Muscle layer of duodenum (tissue), 2 donors: ENCODE results near the gene CFAP45.

ENCODE experiments used
- H3K27ac ChIP-seq: one replicate; pipeline ENCODE4 v1.7.0; 2013; ENCODE audit warnings: mild to moderate bottlenecking, low read length
- H3K27me3 ChIP-seq: one replicate; pipeline ENCODE4 v1.7.0; 2013; ENCODE audit warnings: low read depth, mild to moderate bottlenecking, control low read depth, low read length
- H3K36me3 ChIP-seq, 2 donors: one replicate each; pipeline ENCODE4 v1.7.0; 2013; ENCODE audit warnings: low read length in 2 of 2, control low read depth in 1 of 2, mild to moderate bottlenecking in 1 of 2; ENCODE audit not compliant: insufficient read depth in 2 of 2, control insufficient read depth in 1 of 2
- H3K4me1 ChIP-seq, 2 donors: one replicate each; pipeline ENCODE4 v1.7.0; 2013; ENCODE audit warnings: low read length in 2 of 2, mild to moderate bottlenecking in 2 of 2, control low read depth in 1 of 2, moderate library complexity in 1 of 2; ENCODE audit not compliant: insufficient read depth in 2 of 2, control insufficient read depth in 1 of 2
- H3K4me3 ChIP-seq, 2 donors: one replicate each; pipeline ENCODE4 v1.7.0; 2013; ENCODE audit warnings: low read length in 2 of 2, low read depth in 1 of 2, mild to moderate bottlenecking in 1 of 2
- H3K9me3 ChIP-seq, 2 donors: one replicate each; pipeline ENCODE4 v1.7.0; 2013; ENCODE audit warnings: low read length in 2 of 2, control low read depth in 1 of 2, mild to moderate bottlenecking in 1 of 2; ENCODE audit not compliant: control insufficient read depth in 1 of 2
- donor health status: healthy.

CFAP45 gene

GRCh38 chr1:159900086-159900680, at the start of gene CFAP45:
CFAP45 (minus strand) TSS chr1:159900165; CDS start chr1:159900098, 67 bp downstream.
- H3K27ac ChIP-seq: no peak within 1 kb of the TSS
- H3K36me3 ChIP-seq: no peaks in the 10 kb centered on the region
- H3K9me3 ChIP-seq: peaks cover 0 to 4% of the 10 kb centered on the region in 2 donors
- no peaks in the 10 kb centered on the region for H3K27me3 ChIP-seq
- peak within 1 kb of the TSS in 1 of 2 donors; percentile 32 for H3K4me3 ChIP-seq
- H3K4me1 ChIP-seq: peaks cover 10 to 15% of the 10 kb centered on the region in 2 donors

GRCh38 chr1:159949123-159949522, 49.2 kb upstream of the CFAP45 start:
- H3K36me3 ChIP-seq: no peaks in the 10 kb centered on the region
- H3K4me1 ChIP-seq: peaks cover 0 to 14% of the 10 kb centered on the region in 2 donors
- H3K4me3 ChIP-seq: no peak overlapping the region
- peaks cover 2% of the 10 kb centered on the region for H3K27me3 ChIP-seq
- no peak overlapping the region for H3K27ac ChIP-seq
- H3K9me3 ChIP-seq: no peaks in the 10 kb centered on the region

GRCh38 chr1:159947942-159948341, 48.0 kb upstream of the CFAP45 start:
- Histone ChIP-seq H3K27me3 (peaks cover 5% of the 10 kb centered on the region), H3K4me1 (peaks cover 0 to 14% of the 10 kb centered on the region in 2 donors), H3K9me3 (no peaks in the 10 kb centered on the region), H3K27ac (no peak overlapping the region), H3K36me3 (no peaks in the 10 kb centered on the region), H3K4me3 (no peak overlapping the region)

GRCh38 chr1:159946242-159947187, 46.5 kb upstream of the CFAP45 start:
- Histone ChIP-seq H3K27me3 (peaks cover 5% of the 10 kb centered on the region), H3K4me3 (peak overlapping the region in 1 of 2 donors; percentile 70), H3K9me3 (no peaks in the 10 kb centered on the region), H3K4me1 (peaks cover 0 to 14% of the 10 kb centered on the region in 2 donors), H3K27ac (no peak overlapping the region), H3K36me3 (no peaks in the 10 kb centered on the region)

- Histone ChIP-seq H3K36me3 (no peaks in the 10 kb centered on the region), H3K4me1 (peaks cover 0 to 14% of the 10 kb centered on the region in 2 donors), H3K9me3 (no peaks in the 10 kb centered on the region), H3K27ac (no peak within 1 kb of the TSS), H3K4me3 (peak within 1 kb of the TSS; percentile 43 to 70), H3K27me3 (peaks cover 5% of the 10 kb centered on the region)
These were observed 45.7 kb upstream of the CFAP45 start, which contains the start of gene IGSF9 for GRCh38 chr1:159945483-159946241. IGSF9 (minus strand) TSS chr1:159945613; CDS start chr1:159943454, 2,159 bp downstream.

- no peaks in the 10 kb centered on the region for H3K9me3 ChIP-seq
- H3K27ac ChIP-seq: no peak overlapping the region
- peak overlapping the region; percentile 43 to 70 for H3K4me3 ChIP-seq
- H3K36me3 ChIP-seq: no peaks in the 10 kb centered on the region
- H3K27me3 ChIP-seq: peaks cover 5% of the 10 kb centered on the region
- H3K4me1 ChIP-seq: peaks cover 0 to 14% of the 10 kb centered on the region in 2 donors
These were observed 44.9 kb upstream of the CFAP45 start for GRCh38 chr1:159944623-159945455.

- H3K36me3 ChIP-seq: no peaks in the 10 kb centered on the region
- H3K4me1 ChIP-seq: peaks cover 0 to 14% of the 10 kb centered on the region in 2 donors
- H3K4me3 ChIP-seq: no peak overlapping the region
- no peaks in the 10 kb centered on the region for H3K9me3 ChIP-seq
- no peak overlapping the region for H3K27ac ChIP-seq
- H3K27me3 ChIP-seq: peaks cover 5% of the 10 kb centered on the region
These were observed 44.1 kb upstream of the CFAP45 start for GRCh38 chr1:159943908-159944622.

- Histone ChIP-seq H3K4me1 (peaks cover 0 to 14% of the 10 kb centered on the region in 2 donors), H3K36me3 (no peaks in the 10 kb centered on the region), H3K9me3 (no peaks in the 10 kb centered on the region), H3K4me3 (no peak overlapping the region), H3K27me3 (peaks cover 5% of the 10 kb centered on the region), H3K27ac (no peak overlapping the region)
These were observed 43.3 kb upstream of the CFAP45 start for GRCh38 chr1:159943278-159943640.

GRCh38 chr1:159942632-159943277, 42.8 kb upstream of the CFAP45 start:
- H3K4me3 ChIP-seq: no peak overlapping the region
- no peaks in the 10 kb centered on the region for H3K36me3 ChIP-seq
- H3K4me1 ChIP-seq: peaks cover 0 to 14% of the 10 kb centered on the region in 2 donors
- H3K9me3 ChIP-seq: no peaks in the 10 kb centered on the region
- H3K27me3 ChIP-seq: peaks cover 5% of the 10 kb centered on the region
- H3K27ac ChIP-seq: no peak overlapping the region
